ENCODE results near the gene NFATC4. TPM values are rescaled to one million over a fixed set of nuclear protein-coding genes. Genes with fewer than 3 reads are reported as not detected.

NFATC4 gene
- total and polyA plus RNA-seq, 7 donors = 2.7 to 12.0 (median 7.3) TPM

GRCh38 chr14:24378981-24379906 is 11.3 kb downstream of the NFATC4 start:
- Histone ChIP-seq H3K9me3 (no peaks in the 10 kb centered on the region), H3K27me3 (ENCODE audit: insufficient read depth in 3 of 3, low read length in 2 of 3) (peaks cover 0 to 5% (median 0%) of the 10 kb centered on the region in 3 donors), H3K27ac (no peak overlapping the region), H3K36me3 (ENCODE audit: insufficient read depth in 1 of 2, low read depth in 1 of 2) (no peaks in the 10 kb centered on the region), H3K4me3 (no peak overlapping the region), H3K4me1 (no peaks in the 10 kb centered on the region)
- ATAC-seq (no peak), DNase-seq (no peak)
- intact Hi-C loops (cut with DNase I) = no loop called here
- TF ChIP-seq, protein P1, sequence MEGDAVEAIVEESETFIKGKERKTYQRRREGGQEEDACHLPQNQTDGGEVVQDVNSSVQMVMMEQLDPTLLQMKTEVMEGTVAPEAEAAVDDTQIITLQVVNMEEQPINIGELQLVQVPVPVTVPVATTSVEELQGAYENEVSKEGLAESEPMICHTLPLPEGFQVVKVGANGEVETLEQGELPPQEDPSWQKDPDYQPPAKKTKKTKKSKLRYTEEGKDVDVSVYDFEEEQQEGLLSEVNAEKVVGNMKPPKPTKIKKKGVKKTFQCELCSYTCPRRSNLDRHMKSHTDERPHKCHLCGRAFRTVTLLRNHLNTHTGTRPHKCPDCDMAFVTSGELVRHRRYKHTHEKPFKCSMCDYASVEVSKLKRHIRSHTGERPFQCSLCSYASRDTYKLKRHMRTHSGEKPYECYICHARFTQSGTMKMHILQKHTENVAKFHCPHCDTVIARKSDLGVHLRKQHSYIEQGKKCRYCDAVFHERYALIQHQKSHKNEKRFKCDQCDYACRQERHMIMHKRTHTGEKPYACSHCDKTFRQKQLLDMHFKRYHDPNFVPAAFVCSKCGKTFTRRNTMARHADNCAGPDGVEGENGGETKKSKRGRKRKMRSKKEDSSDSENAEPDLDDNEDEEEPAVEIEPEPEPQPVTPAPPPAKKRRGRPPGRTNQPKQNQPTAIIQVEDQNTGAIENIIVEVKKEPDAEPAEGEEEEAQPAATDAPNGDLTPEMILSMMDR (IDR thresholded peaks at IDR 0.05) = no peak
- 76 to 77% (median 76%) methylated on average over 7 of the region's 7 CpGs for WGBS, 3 donors

GRCh38 chr14:24379907-24380730 is 12.1 kb downstream of the NFATC4 start:
- WGBS, 3 donors = 73 to 75% (median 73%) methylated on average over 15 of the region's 15 CpGs

DNA sequence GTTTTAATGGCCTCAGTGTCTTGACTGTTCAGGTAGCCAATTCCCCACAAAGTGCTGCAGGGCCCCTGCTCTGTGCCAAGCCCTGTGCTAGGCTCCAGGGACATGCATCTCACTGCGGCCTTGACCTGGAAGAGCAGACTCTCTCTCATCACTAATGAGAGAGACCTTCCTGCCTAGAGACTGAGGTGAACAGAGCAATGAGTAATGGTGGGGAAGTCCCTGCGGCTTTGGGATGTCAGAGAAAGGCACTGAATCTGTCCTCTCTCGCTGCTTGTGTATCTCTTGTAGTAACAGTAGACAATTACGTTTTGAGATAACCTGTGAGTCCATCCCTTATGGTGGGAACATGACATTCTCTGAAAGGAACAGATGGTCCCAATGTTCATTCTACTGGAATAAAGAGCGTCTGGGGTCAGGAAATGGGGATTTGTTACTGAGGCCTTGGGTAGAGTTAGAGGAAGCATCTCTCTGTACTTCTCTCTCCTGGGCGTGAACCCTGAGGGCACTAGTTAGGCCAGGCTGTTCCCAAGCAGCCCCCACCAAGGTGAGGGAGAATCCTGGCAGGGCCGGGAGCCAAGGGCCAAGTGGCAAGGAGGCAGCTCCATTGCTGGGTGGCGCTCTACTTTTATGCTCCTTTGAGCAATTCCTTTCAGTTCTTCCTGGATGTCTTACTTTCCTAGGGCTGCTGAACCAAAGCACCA is 13.5 kb downstream of the NFATC4 start:
- ATAC-seq (no peak), DNase-seq (no peak)
- H3K36me3 ChIP-seq (ENCODE audit: insufficient read depth in 1 of 2, low read depth in 1 of 2) = no peaks in the 10 kb centered on the region
- no peaks in the 10 kb centered on the region for H3K4me1 ChIP-seq
- TF ChIP-seq, protein P1 (IDR thresholded peaks at IDR 0.05) = no peak
- no peak overlapping the region for H3K4me3 ChIP-seq
- H3K9me3 ChIP-seq = no peaks in the 10 kb centered on the region
- no peak overlapping the region for H3K27ac ChIP-seq
- intact Hi-C loops (cut with DNase I) = no loop called here
- peaks cover 0 to 8% (median 0%) of the 10 kb centered on the region in 3 donors for H3K27me3 ChIP-seq (ENCODE audit: insufficient read depth in 3 of 3, low read length in 2 of 3)
- WGBS, 3 donors = 79 to 83% (median 80%) methylated on average over 8 of the region's 8 CpGs

More at GRCh38 chr14:24379907-24380730, 12.1 kb downstream of the NFATC4 start:
- Histone ChIP-seq H3K4me1 (no peaks in the 10 kb centered on the region), H3K4me3 (no peak overlapping the region), H3K27ac (no peak overlapping the region), H3K36me3 (ENCODE audit: insufficient read depth in 1 of 2, low read depth in 1 of 2) (no peaks in the 10 kb centered on the region), H3K9me3 (no peaks in the 10 kb centered on the region), H3K27me3 (ENCODE audit: insufficient read depth in 3 of 3, low read length in 2 of 3) (peaks cover 0 to 8% (median 0%) of the 10 kb centered on the region in 3 donors)
- TF ChIP-seq, protein P1 (IDR thresholded peaks at IDR 0.05) = no peak
- ATAC-seq = no peak
- intact Hi-C loops (cut with DNase I) = no loop called here
- DNase-seq = no peak

DNA sequence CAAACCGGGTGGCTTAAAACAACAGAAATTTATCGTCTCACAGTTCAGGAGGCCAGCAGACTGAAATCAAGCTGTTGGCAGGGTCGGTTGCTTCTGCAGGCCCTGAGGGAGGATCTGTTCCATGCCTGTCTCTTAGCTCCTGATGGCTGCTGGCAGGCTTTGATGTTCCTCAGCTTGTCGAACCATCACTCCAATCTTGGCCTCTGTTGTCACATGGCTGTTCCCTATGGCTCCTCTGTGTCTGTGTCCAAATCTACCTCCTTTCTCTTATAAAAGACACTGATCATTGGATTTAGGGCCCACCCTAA is 14.0 kb downstream of the NFATC4 start:
- no peak for ATAC-seq
- WGBS, 3 donors = 44 to 61% (median 45%) methylated on average over 4 of the region's 4 CpGs

More for the DNA sequence above, 14.0 kb downstream of the NFATC4 start:
- TF ChIP-seq, protein P1 (IDR thresholded peaks at IDR 0.05) = no peak
- no peak overlapping the region for H3K27ac ChIP-seq
- no peaks in the 10 kb centered on the region for H3K4me1 ChIP-seq
- no peaks in the 10 kb centered on the region for H3K9me3 ChIP-seq
- no peak for DNase-seq
- no peaks in the 10 kb centered on the region for H3K36me3 ChIP-seq (ENCODE audit: insufficient read depth in 1 of 2, low read depth in 1 of 2)
- H3K4me3 ChIP-seq = no peak overlapping the region
- intact Hi-C loops (cut with DNase I) = no loop called here
- peaks cover 0 to 8% (median 0%) of the 10 kb centered on the region in 3 donors for H3K27me3 ChIP-seq (ENCODE audit: insufficient read depth in 3 of 3, low read length in 2 of 3)

Data from psoas muscle (tissue), 8 donors.